NCI-H510A (cell line): ENCODE measurements around the gene DAAM2.

ENCODE experiments used
- DNase-seq: peaks from one replicate; lab custom pipeline; 2025; lab: John Stamatoyannopoulos, UW

Gene DAAM2

DNA sequence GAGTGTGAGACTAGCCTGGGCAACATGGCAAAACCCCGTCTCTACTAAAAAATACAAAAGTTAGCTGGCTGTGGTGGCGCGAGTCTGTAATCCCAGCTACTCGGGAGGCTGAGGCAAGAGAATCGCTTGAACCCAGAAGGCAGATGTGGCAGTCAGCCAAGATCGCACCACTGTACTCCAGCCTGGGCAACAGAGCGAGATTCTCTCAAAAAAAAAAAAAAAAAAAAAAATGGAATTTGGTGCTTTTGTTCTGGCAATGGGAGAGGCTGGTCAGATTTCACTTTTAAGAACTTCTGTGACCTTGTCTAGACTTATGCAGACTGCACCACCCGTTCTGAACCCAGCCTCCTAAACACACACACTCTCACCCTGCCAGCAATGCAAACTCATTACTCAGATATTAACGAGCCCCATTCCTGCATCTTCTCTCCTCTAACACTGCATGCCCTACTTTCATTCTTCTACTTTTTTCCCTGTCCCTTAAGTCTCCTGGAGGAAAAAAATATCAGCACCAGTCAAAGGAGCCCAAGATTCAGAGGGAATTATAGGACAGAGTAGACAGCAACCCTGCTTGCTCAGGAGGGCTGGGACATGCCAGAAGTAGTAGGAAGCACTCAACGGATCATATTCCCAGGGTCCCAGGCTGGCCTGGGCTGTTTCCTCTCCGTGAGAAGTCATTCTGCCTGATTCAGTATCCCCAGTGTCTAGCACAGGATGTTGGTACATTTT, 137.7 kb downstream of the DAAM2 start:
- no peak for DNase-seq

DNA sequence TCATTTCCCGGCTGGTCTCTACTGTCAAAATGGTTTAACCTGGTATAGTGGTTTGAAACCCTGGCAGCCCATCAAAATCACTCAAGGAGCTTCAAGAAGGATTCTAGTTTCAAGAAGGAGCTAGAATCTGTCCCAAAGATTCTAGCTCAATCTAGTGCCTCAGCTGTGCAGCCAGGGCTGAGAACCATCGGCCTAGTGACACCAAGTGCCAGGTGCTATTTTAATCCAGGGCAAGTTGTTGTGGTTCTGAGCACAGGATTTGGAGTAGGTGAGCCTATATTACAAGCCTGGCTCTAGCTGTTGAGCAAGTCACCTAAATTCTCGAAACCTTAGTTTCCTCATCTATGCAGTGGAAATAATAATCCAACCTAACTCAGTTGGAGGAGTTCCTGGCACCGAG, 138.4 kb downstream of the DAAM2 start:
- DNase-seq = no peak

DNA sequence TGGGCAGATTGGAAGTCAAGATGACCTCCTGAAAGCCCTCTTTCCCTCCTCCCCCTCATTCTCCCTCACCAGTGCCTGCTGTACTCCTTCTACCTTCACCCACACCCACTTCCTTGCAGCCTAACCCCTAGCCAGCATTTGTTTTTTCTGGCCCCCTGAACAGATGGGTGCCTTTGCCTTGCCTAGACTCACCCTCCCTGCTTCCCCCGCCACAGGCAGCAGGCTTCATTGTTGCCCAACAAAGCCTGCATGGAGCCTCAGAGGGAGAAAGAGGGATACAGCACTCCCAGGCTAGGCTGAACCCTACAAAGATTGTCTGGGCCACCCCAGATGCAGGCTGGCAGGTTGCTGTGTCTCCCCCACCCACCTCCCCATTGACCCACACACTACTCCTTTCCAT, 139.4 kb downstream of the DAAM2 start:
- DNase-seq = no peak

DNA sequence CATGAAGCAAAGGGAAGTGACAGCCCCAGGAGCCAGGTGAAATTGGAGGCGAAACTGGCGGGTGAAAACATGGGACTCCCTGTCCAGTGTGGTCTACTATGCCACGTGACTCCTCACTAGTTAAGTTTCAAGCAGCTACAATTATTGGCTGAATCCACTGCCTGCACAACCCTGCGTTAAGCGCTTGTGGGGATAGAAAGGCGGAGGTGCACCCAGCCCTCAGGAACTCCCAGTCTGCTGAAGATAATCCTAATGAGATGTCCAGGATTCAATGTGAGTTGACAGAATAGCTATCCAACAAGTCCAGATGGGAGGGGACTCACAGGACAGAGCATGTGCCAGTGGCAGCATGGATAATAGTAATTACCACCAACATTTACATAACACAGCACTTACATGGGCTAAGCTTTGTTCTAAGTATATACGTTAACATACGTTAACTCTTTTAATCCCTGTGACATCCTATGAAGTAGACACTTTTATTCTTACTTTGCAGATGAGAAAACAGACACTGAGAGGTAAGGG, 140.3 kb downstream of the DAAM2 start:
- no peak for DNase-seq

DNA sequence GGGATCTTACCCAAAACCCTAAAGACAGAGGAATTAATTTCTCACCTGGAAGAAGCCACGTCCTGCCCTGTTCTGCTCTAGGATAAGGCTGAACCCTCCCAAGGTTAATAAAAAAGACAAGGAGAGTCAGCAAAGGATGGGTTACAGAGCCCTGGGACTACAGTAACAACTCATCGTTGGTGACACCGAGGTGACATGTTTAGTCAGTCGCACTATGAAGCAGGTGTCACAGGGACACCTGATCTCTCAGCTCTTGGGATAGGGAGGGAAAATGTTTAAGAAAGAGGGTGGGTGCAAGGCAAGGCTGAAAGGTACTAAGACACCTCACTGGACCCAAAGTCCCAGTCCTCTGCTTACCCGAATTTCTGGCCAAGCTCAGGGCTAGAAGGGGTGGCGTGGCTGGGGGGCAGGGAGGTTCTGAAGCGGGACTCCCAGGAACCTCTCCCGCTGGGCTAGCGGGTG, 141.5 kb downstream of the DAAM2 start:
- DNase-seq = no peak

DNA sequence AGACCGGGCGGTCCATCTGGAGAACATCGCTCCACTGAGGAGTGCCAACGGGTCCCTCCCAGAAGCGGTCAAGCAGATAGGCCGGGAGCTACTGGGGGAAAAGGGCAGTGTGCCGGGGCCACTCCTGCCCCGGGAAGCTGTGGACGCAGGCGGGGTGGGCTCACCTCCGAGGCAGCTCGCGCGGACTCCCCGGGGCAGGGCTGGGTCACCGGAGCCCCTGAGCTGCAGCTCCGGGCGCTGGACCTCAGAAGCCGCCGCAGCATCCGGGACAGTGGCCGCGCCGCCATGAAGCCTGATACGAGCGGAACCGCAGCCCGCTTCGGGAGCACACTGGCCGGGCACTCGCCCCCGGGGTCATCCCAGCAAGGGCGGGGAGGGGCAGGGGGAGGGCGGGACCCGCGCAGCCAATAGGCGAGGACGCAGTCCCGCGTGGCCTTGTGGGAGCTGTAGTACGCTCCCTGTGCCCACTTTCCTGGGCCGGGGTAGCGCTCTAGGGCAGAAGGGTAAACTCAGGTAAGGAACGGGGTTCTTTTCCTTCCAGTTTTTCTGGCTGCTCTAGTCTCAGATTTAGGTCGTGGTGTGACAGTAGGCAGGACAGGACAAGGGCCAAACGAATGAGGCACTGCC, 142.1 kb downstream of the DAAM2 start, which contains the start of gene MOCS1:
Gene MOCS1 (minus strand): TSS at position 332 of the 627 bp plus-strand sequence. CDS start 45 bp downstream, at position 287.
- DNase-seq = peak; percentile 63

DNA sequence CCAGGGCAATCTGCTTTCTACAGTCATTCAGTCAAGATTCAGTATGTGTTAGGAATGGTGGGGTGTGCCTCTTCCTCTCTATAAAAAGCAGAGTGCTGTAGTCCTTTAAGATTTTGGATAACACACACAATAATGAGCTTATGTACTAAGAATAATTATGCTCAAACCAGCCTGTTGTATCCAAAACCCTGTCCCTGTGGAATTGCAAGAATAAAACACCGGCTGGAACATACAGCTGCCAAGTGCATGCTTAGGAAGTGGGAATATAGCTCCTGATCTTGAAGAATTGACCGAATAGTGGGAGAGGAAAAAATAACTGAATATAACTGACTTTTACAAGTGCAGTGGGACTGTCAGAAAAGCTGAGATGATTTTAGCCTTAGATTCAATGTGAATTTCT, 143.1 kb downstream of the DAAM2 start:
- DNase-seq = no peak

DNA sequence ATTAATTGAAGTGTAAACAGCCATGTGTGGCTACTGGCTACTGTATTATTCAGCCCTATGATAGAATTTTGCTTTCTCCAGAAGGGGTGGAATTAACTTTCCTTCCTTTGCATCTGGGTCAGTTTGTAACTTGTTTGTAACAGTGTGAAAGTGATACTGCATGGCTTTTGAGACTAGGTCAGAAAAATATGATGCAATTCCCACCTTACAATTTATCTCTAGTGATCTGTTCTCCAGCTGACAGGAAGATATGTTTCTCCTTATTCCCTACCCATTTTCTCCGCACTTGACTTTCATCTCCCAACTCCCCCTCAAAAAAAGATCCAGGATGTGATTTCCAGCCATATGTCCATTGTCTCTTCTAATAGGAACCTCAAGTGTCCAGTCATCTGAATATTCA, 144.7 kb downstream of the DAAM2 start:
- no peak for DNase-seq

DNA sequence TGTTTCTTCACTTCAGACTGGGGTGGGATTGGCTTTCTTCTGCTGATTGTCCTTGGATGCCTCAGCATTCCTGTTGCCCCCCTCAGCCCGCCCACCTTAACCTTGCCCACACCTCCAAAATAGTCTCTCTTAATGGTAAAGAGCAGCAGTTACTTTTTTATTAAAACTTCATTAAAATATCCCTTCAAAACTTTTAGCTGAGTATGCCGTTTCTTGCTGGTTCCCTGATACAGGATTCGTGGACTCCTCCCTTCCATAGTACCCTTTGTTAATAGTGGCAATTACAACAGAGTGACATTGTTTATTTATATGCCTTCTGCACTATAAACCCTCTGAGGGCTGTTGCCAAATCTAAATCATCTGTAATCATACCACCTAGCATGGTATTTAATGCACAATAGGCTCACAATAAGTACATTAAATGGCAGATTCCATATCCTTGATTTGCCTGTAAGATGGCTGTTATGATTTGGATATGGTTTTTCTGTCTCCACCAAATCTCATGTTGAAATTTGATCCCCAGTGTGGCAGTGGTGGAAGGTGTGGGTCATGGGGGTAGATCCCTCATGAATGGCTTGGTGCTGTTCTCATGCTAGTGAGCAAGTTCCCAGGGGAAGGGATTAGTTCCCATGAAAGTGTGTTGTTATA, 145.6 kb downstream of the DAAM2 start:
- DNase-seq = no peak

DNA sequence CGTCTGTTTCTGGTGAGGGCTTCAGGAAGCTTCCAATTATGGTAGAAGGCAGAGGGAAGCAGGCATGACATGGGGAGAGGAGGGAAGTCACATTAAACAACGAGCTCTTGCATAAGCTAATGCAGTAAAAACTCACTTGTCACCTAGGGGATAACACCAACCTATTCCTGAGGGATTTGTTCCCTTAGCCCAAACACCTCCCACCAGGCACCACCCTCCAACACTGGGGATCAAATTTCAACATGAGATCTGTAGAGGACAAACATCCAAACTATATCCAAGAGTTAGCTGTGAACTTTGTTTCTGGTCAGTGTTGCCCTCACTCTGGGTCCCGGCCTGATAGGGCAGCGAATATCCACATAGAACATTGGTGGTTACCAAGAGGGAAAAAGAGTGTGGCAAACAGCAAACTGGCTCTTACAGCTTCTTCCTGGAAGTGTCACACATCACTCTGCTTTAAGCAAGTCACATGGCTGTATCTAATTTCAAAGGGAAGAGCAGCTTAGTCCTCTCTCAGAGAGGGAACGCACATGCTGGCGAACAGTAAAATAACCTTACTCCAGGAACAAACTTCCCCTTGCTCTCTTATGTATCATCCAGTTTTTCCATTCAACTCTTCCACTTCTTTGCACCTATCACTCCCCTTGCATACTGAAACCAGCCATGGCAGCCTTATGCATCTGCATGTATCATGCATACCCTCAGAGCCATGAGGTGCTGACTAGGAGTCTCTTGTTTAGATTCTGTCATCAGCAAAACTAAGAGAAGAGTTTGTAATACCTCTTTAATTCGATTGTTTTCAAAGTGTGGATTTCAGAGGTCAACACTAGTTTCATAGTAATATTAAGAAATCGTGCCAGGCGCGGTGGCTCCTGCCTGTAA, 146.8 kb downstream of the DAAM2 start:
- peak; percentile 66 for DNase-seq

DNA sequence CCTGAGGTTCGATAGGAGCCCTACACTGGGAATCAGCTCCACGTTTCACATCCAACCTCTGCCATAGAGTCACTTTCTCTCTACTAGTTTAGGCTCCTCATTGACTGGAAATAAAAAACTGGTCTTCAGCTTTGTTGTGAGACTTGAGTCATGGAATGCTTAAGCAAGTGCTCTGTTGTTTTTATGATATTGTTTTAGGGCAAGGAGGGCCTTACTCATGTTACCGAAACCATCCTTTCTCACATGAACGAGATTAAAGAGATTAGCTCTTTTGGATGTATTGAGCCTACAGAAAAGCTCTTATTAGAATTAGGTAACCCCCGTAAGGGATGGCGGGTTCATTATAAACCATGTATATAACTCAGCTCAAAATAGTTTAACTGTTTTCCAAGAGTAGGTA, 149.0 kb downstream of the DAAM2 start:
- no peak for DNase-seq

DNA sequence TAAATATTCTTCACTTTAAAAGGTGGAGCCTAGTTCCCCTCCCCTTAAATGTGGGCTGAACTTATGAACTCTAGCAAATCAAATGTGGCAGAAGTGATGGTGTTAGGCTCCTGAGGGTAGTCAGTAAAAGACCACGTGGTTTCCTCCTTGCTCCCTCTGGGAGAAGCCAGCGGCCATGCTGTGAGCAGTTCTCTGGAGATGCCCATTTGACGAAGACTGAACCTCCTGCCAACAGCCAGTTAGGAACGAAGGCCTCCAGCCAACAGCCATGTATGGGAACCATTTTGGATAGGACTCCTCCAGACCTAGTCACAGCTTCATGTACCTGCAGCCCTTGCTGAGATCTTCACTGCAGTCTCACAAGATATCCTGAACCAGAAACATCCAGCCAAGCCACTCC, 149.6 kb downstream of the DAAM2 start:
- no peak for DNase-seq

DNA sequence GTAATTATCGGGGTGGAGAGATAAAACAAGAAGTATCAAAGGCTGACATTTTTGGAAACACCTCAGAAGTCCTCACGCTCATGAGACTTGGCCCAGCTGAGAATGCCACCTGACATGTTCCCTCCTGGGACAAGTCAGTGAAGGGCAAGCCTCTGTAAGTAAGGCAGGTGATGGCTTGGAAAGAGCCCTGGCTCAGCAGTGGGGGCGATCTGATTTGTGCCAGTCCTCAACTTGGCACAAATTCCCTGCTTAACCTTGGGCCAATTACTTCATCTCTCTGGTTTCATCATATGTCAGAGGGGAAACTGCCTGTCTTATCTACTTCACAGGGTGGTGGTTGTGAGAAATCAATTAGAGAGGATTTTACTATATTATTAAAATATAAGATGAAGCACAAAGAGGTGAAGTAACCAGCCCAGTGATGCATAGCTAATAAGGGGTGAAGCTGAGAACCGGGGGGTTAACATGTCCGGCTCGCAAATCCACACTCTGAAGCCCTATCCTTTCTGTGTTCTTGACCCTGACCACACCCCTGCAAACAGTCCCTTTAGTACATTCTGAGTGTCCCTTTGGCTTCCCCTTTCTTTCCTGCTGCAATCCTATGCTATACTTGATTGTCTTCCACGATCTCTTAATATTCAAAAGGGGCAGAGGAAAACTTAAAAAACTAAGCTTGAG, 150.9 kb downstream of the DAAM2 start:
- no peak for DNase-seq

DNA sequence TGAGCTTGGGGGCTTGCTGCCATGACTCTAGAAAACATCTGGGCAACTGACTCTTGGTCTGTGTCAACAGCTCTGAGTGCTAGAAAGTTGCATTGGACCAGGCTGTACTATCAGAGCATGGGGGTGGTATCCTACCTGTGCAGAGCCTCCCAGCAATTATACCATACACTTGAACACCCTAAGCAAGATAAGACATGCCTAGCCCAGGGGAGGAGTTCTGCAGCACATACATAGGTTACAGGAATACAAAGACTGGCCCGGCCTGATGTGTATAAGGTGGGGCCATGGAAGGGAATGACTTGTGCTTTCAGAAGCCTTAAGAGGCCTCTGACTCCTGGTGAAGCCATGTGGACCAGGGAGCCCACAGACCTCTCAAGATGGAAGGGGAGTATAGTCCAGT, 153.4 kb downstream of the DAAM2 start:
- peak; percentile 86 for DNase-seq

DNA sequence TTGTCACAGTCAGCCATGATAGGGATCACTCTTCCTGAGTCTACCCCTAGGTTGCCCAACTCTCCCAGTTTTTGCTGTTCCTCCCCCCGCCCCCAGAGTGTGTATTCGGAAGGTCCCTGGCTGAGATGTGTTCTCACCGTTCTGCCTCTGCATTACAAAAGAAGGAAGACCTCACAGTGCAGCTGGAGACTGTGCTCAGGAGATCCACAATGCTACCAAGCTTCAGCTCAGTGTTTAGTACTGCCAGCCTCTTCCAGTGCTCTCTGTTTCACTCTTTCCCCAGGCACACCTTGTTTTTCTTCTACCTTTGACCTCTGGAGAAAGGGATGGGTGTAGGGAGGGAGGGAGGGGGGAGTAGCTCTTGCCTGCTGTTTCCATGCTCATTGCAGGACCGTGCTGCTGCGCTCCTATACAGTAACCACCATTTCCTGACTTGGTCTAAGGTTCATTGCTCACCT, 155.5 kb downstream of the DAAM2 start:
- no peak for DNase-seq

DNA sequence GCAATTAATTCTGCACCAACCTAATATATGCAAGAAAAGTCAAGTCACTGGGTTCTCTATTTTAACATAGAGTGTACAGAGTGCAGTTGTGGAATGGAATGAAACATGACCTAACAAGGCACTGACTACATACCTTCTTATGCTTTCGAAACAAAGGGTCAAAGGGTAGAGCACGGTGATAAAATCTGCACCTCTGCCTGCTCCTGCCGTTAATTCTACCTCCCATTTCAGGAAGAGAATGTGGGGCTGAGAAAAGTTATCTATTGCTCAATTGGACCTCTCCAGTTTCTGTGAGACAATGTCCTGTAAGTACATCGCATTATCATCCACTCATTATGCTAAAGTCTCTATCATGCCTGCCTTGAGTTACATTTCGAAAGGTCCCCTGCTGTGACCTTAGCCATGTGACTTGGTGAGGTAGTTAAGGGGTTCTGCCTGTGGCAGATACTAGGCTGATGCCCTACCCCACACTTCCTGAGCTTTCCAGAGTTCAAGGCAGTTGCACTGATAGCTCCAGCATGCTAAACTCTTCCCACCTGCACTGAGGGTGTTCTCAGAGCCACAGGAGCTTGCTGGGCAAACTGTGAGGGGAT, 156.1 kb downstream of the DAAM2 start:
- no peak for DNase-seq

DNA sequence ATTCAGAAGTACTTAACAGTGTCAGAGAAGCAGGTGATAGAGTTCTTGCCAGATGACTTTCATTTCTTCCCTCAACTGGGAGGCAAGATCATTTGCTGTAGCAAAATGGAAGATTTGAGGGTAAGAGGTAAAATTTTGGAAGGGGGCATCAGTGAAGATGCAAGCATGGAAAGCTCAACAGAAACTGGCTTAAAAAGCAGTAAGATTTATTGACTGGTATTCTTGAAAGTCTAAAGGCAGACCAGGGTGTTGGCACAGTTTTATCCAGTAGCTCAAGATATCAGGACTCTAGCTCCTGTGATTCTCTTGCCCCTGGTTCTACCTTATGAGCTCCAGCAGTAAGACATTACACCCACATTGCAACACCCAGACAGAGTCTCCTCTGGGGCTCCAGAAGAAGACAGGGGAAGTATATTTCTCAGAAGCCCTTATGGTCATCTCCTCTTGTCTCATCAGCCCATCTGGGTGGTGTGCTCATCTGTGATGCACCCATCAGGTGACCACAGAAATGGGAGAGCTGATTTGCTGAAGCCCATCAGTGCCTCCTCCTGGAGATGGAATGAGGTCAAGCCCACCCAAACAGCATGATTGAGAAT, 158.0 kb downstream of the DAAM2 start:
- DNase-seq = no peak

DNA sequence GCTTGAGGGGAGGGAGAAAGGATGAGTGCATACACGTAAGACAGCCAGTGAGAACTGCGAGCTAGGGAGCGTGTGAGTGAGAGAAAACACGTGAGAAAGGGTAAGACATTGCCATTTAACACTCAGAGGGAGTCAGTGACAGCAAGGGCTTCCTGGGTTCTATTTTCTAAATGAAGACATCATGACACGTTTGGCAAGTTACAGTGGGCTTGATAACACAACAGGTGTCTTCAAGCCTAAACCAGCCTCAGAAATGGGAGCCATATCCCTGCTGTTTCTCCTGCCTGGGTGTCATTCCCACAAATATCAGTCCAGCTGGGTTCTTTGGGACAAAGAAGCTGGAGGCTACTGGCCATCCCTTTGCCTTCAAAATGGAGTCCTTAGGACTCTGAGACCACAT, 159.0 kb downstream of the DAAM2 start:
- DNase-seq = no peak

DNA sequence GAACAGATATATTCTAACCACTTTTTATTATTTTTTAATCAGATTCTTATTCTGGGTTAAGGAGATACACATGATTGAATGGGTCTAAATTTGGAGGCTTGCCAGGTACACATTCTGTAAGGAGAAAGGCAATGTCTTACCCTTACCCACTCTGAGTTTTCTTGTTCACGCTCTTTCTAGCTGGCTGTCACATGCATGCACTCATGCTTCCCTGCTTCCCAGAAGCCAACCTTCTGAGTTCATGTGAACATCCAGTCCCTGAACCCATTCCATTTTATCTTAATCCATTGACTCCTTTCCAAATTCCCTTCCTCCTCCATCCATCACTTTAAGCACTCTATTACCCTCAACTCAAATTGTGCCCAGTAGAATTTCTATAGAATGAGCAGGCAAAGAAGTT, 159.5 kb downstream of the DAAM2 start:
- no peak for DNase-seq

DNA sequence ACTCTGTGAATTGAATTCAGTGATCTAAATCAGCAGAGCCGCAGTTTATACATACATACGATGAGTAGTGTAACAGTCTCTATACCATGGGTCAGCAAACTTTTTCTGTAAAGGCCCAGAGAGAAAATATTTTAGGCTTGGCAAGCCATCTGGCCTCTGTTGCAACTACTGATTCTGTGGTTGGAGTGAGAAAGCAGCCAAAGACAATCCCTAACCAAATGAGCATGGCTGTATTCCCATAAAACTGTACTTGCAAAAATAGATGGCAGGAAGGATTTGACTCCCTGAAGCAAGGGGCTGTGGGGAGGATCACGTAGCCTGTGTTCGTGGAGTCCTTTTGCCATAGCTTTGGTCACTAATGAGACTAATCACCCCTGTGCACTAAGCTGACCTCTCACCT, 160.0 kb downstream of the DAAM2 start:
- DNase-seq = no peak
